AG09309 (cell line): ENCODE measurements around the gene ITPRID2.

Source experiments
- DNase-seq: peaks from one replicate; pipeline ENCODE4 v3.0.0-alpha.2; 2010; ENCODE audit warnings: low read depth
- H3K4me3 ChIP-seq: 2 replicates; pipeline ENCODE4 v1.5.1; 2011; ENCODE audit warnings: mild to moderate bottlenecking, low read depth, low read length, moderate library complexity; ENCODE audit not compliant: control insufficient read depth
- TF ChIP-seq, protein P1 (sequence below): IDR thresholded peaks from 2 replicates; pipeline ENCODE4 v1.5.1; 2011; ENCODE audit warnings: mild to moderate bottlenecking, low read depth, low read length, inconsistent platforms; ENCODE audit not compliant: insufficient read depth, control insufficient read depth; ENCODE audit errors: missing control alignments

Gene ITPRID2

DNA sequence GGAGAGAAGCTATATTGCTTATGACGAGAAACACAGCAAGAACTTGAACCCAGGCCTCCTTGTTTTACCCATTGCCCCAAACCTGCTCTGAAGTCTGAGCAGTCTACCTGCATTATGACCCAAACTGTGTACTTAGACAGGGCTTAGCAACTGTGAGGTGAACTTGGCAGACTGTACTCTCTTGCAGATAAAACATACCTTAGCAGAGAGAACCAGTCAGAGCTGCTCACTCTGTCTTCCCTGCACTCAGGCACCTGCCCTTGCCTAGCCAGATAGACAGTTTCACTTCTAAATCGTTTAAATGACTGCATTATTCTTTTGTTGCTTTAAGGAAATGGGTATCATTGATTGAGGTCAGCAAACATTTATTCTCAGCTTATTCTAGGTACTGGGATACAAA lies 20.3 kb downstream of the ITPRID2 start:
- H3K4me3 ChIP-seq = no peak overlapping the region
- no peak for DNase-seq
- TF ChIP-seq, protein P1, sequence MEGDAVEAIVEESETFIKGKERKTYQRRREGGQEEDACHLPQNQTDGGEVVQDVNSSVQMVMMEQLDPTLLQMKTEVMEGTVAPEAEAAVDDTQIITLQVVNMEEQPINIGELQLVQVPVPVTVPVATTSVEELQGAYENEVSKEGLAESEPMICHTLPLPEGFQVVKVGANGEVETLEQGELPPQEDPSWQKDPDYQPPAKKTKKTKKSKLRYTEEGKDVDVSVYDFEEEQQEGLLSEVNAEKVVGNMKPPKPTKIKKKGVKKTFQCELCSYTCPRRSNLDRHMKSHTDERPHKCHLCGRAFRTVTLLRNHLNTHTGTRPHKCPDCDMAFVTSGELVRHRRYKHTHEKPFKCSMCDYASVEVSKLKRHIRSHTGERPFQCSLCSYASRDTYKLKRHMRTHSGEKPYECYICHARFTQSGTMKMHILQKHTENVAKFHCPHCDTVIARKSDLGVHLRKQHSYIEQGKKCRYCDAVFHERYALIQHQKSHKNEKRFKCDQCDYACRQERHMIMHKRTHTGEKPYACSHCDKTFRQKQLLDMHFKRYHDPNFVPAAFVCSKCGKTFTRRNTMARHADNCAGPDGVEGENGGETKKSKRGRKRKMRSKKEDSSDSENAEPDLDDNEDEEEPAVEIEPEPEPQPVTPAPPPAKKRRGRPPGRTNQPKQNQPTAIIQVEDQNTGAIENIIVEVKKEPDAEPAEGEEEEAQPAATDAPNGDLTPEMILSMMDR = no peak

DNA sequence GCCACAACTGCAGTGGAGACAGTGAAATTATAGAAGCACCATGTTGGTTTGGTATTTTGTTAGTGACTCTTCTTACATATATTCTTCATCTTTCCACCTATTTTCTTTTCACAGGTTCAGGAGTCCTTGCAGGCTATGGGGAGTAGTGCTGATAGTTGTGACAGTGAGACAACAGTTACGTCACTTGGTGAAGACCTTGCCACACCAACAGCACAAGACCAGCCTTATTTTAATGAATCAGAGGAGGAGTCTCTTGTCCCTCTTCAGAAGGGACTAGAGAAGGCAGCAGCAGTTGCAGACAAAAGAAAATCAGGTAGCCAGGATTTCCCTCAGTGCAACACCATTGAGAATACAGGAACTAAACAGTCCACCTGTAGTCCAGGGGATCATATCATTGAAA lies 23.6 kb downstream of the ITPRID2 start:
- no peak overlapping the region for H3K4me3 ChIP-seq
- TF ChIP-seq, protein P1 = no peak
- DNase-seq = no peak

DNA sequence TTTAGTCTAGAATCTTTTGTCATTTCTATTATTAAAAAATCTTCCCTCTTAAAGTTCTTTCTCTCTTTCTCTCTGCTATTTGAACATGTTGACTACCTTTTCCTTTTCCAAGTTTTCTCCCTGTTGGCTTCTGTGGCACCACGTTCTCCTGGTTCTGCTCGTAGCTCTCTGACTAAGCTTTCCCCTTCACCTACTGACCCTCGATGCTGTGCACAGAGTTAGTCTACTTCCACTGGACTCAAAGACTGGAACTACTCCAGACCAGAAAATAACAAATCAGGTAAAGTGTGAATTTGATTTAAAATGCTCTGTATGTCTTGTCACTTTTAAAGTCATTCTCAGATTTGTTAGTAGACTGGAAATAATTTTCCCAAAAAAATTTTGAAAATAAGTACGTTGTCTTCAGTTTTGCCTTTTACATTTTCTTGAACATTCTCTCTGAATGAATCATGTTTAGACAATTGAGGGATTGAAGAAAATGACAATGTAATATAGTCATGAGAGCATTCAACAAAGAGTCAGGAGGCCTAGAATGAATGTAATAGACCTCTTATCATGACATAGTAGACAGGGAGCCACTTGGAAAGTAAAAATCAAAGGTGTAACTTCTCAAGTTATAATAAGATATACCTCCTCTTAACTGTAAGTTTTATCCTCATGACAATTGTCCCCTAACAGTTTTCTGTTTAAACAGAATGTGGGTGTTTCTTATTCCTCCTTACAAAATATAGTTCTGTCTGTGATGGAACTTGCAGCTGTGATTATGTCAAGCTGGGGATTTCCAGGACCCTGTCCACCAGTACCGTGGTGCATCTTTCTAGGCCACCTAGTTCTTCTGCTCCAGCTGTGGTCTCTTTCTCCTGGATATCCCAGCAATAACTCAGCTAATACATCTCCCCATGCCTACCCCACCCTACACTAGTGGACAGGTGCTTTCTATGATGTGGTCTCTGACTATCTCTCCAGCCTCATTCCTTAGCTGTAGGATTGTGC lies 25.5 kb downstream of the ITPRID2 start:
- TF ChIP-seq, protein P1 = no peak
- no peak overlapping the region for H3K4me3 ChIP-seq
- no peak for DNase-seq

DNA sequence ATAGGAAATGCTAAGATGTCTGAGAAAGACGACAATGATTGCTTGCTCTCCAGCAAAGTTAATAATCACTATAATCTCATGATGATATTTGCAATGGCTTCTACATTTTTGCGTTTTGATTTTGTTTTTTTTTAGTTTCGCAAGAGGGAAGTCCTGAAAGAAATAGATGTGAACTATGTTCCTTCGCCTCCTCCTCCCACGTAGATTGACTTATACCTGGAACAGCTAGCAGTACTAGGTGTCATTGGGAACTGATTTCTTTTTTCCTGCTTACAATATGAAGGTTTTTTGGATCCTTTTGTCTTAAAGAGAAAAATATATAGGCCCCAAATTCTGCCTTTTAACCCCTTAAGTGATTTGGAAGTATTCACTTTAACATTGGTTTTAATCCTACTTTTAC lies 26.7 kb downstream of the ITPRID2 start:
- no peak overlapping the region for H3K4me3 ChIP-seq
- TF ChIP-seq, protein P1 = no peak
- no peak for DNase-seq

DNA sequence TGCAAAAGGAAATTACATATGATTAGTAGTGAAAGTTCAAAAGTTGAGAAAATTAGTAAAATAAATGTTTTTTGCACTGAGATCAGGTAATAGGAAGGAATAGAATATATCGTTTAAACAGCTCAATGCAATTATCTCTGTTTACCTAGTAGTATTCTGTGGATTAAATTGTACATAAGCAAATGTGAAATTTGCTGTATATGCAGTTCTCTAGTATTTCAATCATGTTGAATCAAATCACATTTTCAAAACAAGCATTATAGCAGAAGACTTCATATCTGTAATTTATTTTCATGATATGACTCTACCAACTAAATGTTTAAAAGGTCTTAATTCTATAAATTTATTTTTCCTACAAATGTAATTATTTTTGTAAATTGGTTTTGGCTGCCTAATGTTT lies 31.6 kb downstream of the ITPRID2 start:
- H3K4me3 ChIP-seq = no peak overlapping the region
- TF ChIP-seq, protein P1 = no peak
- DNase-seq = no peak

DNA sequence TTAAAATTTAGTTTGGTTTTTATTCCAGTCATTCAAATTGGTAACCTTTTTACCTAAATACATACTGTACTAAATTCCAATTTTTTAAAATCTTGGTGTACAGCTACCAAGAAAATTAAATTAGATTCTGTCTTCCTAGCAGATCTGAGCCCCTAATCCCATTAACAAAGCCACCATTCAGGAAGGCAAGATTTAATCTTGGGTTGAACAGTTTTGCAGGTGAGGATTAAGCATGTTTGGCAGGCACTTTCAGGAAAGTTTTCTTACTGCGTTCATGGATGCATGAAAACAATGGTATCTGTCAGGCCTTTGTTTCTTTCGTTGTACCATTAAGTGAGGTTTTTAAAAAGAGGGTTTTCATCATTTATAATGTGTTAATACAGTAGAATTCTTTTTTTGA lies 32.8 kb downstream of the ITPRID2 start:
- TF ChIP-seq, protein P1 = no peak
- no peak for DNase-seq
- no peak overlapping the region for H3K4me3 ChIP-seq
